DOHH2 (cell line): ENCODE measurements around the gene GABRR2.

Experiments used
- CTCF ChIP-seq: fragments of 200-600 bp; sonication (generic); IDR thresholded peaks from one replicate; pipeline ENCODE4 v1.5.1; 2014; ENCODE audit warnings: antibody characterized with exemption, mild to moderate bottlenecking, low read depth, low read length; ENCODE audit not compliant: poor library complexity, severe bottlenecking
- EZH2phosphoT487 ChIP-seq: fragments of 200-600 bp; sonication (generic); IDR thresholded peaks from 2 replicates; pipeline ENCODE4 v1.6.1; 2017; ENCODE audit warnings: borderline replicate concordance, mild to moderate bottlenecking, antibody characterized with exemption, low read length, moderate library complexity, mixed read lengths

- TF ChIP-seq CTCF (no peak), EZH2phosphoT487 (no peak)
Measured at GRCh38 chr6:89267918-89268317, 47.2 kb downstream of the GABRR2 start.
